HL-60 (cell line): ENCODE measurements around the gene ADGRL3.

Experiments
- CTCF ChIP-seq: IDR thresholded peaks from one replicate; pipeline ENCODE4 v1.5.1; 2011; ENCODE audit warnings: low read length, control low read depth, inconsistent platforms; ENCODE audit not compliant: insufficient read depth
- GABPA ChIP-seq: IDR thresholded peaks from 2 replicates; pipeline ENCODE4 v1.6.1; 2012; ENCODE audit warnings: low read depth
- POLR2AphosphoS5 ChIP-seq: IDR thresholded peaks from 2 replicates; pipeline ENCODE4 v1.6.1; 2012; ENCODE audit warnings: low read depth
- REST ChIP-seq: IDR thresholded peaks from 2 replicates; pipeline ENCODE4 v1.6.1; 2012; ENCODE audit warnings: low read depth; ENCODE audit not compliant: insufficient replicate concordance

GRCh38 chr4:61571761-61572559, 371.8 kb downstream of the ADGRL3 start:
- TF ChIP-seq CTCF (no peak), REST (no peak), POLR2AphosphoS5 (no peak), GABPA (no peak)
